Activated T-cell treated with anti-CD3 and anti-CD28 coated beads, Interleukin-2, amount 50 U/mL, for 24 hours (primary cell): ENCODE results near the gene NHS.
"Not testable (repeated sequence)": the region's sequence is repeated elsewhere in the genome, so short reads cannot be mapped to it uniquely, and the experiment has no call there.

Experiments
- DNase-seq: peaks from one replicate; pipeline ENCODE4 v3.0.0-alpha.2; 2020
- H3K27ac Mint-ChIP-seq: 2 replicates; pipeline ENCODE4 v1.8.0; 2020; ENCODE audit warnings: mild to moderate bottlenecking, mixed read lengths
- H3K27me3 Mint-ChIP-seq: 2 replicates; pipeline ENCODE4 v1.8.0; 2020; ENCODE audit warnings: mixed read lengths
- H3K36me3 Mint-ChIP-seq: 2 replicates; pipeline ENCODE4 v1.8.0; 2020; ENCODE audit warnings: low read depth, mixed read lengths
- H3K4me1 Mint-ChIP-seq: 2 replicates; pipeline ENCODE4 v1.8.0; 2020; ENCODE audit warnings: low read depth, mixed read lengths
- H3K4me3 Mint-ChIP-seq: 2 replicates; pipeline ENCODE4 v1.8.0; 2020; ENCODE audit warnings: mild to moderate bottlenecking, moderate library complexity, mixed read lengths
- H3K9me3 Mint-ChIP-seq: 2 replicates; pipeline ENCODE4 v1.8.0; 2020; ENCODE audit warnings: mixed read lengths

Gene NHS

GRCh38 chrX:17550011-17550410 is 175.0 kb downstream of the NHS start:
- Mint-ChIP-seq H3K27ac (no peak overlapping the region), H3K27me3 (peaks cover 60% of the 10 kb centered on the region), H3K4me3 (no peak overlapping the region), H3K9me3 (no peaks in the 10 kb centered on the region), H3K36me3 (no peaks in the 10 kb centered on the region), H3K4me1 (peaks cover 13% of the 10 kb centered on the region)
- no peak for DNase-seq

GRCh38 chrX:17552044-17552650 is 177.1 kb downstream of the NHS start:
- DNase-seq: no peak
- H3K27ac Mint-ChIP-seq: no peak overlapping the region

GRCh38 chrX:17553469-17553868 is 178.5 kb downstream of the NHS start:
- Mint-ChIP-seq H3K27ac (no peak overlapping the region), H3K4me3 (no peak overlapping the region), H3K9me3 (no peaks in the 10 kb centered on the region), H3K4me1 (peaks cover 12% of the 10 kb centered on the region), H3K27me3 (peaks cover 51% of the 10 kb centered on the region), H3K36me3 (no peaks in the 10 kb centered on the region)
- no peak for DNase-seq

More at GRCh38 chrX:17552044-17552650, 177.1 kb downstream of the NHS start:
- H3K4me1 Mint-ChIP-seq: peaks cover 13% of the 10 kb centered on the region
- H3K36me3 Mint-ChIP-seq: no peaks in the 10 kb centered on the region
- no peak overlapping the region for H3K4me3 Mint-ChIP-seq
- no peaks in the 10 kb centered on the region for H3K9me3 Mint-ChIP-seq
- H3K27me3 Mint-ChIP-seq: peaks cover 53% of the 10 kb centered on the region

- H3K4me1 Mint-ChIP-seq: peaks cover 8% of the 10 kb centered on the region
- no peak for DNase-seq
- no peaks in the 10 kb centered on the region for H3K36me3 Mint-ChIP-seq
- H3K27ac Mint-ChIP-seq: no peak overlapping the region
- no peaks in the 10 kb centered on the region for H3K9me3 Mint-ChIP-seq
- no peak overlapping the region for H3K4me3 Mint-ChIP-seq
- H3K27me3 Mint-ChIP-seq: peaks cover 51% of the 10 kb centered on the region
Measured at GRCh38 chrX:17553961-17554482, 179.0 kb downstream of the NHS start.

GRCh38 chrX:17554914-17555313 is 179.9 kb downstream of the NHS start:
- DNase-seq: no peak
- peaks cover 51% of the 10 kb centered on the region for H3K27me3 Mint-ChIP-seq
- H3K4me1 Mint-ChIP-seq: peaks cover 2% of the 10 kb centered on the region
- H3K4me3 Mint-ChIP-seq: no peak overlapping the region
- H3K27ac Mint-ChIP-seq: no peak overlapping the region
- H3K9me3 Mint-ChIP-seq: no peaks in the 10 kb centered on the region
- no peaks in the 10 kb centered on the region for H3K36me3 Mint-ChIP-seq

GRCh38 chrX:17555846-17556245 is 180.8 kb downstream of the NHS start:
- H3K4me3 Mint-ChIP-seq: no peak overlapping the region
- peaks cover 53% of the 10 kb centered on the region for H3K27me3 Mint-ChIP-seq
- DNase-seq: no peak
- H3K36me3 Mint-ChIP-seq: no peaks in the 10 kb centered on the region
- H3K4me1 Mint-ChIP-seq: peaks cover 2% of the 10 kb centered on the region
- no peaks in the 10 kb centered on the region for H3K9me3 Mint-ChIP-seq
- no peak overlapping the region for H3K27ac Mint-ChIP-seq

GRCh38 chrX:17559728-17560379 is 184.9 kb downstream of the NHS start:
- Mint-ChIP-seq H3K27ac (no peak overlapping the region), H3K36me3 (no peaks in the 10 kb centered on the region), H3K4me1 (peaks cover 12% of the 10 kb centered on the region), H3K4me3 (no peak overlapping the region), H3K9me3 (no peaks in the 10 kb centered on the region), H3K27me3 (peaks cover 45% of the 10 kb centered on the region)
- DNase-seq: no peak

GRCh38 chrX:17560385-17560784 is 185.4 kb downstream of the NHS start:
- H3K36me3 Mint-ChIP-seq: no peaks in the 10 kb centered on the region
- no peak overlapping the region for H3K27ac Mint-ChIP-seq
- peaks cover 12% of the 10 kb centered on the region for H3K4me1 Mint-ChIP-seq

GRCh38 chrX:17563076-17563475 is 188.1 kb downstream of the NHS start:
- H3K27ac Mint-ChIP-seq: no peak overlapping the region
- no peak for DNase-seq
- H3K9me3 Mint-ChIP-seq: no peaks in the 10 kb centered on the region
- H3K27me3 Mint-ChIP-seq: peaks cover 30% of the 10 kb centered on the region
- H3K36me3 Mint-ChIP-seq: no peaks in the 10 kb centered on the region
- no peak overlapping the region for H3K4me3 Mint-ChIP-seq
- H3K4me1 Mint-ChIP-seq: peaks cover 12% of the 10 kb centered on the region

More at GRCh38 chrX:17560385-17560784, 185.4 kb downstream of the NHS start:
- H3K4me3 Mint-ChIP-seq: no peak overlapping the region
- H3K9me3 Mint-ChIP-seq: no peaks in the 10 kb centered on the region
- no peak for DNase-seq
- H3K27me3 Mint-ChIP-seq: peaks cover 45% of the 10 kb centered on the region

- DNase-seq: no peak
- H3K36me3 Mint-ChIP-seq: no peaks in the 10 kb centered on the region
- H3K4me1 Mint-ChIP-seq: peaks cover 12% of the 10 kb centered on the region
- peaks cover 26% of the 10 kb centered on the region for H3K27me3 Mint-ChIP-seq
- no peaks in the 10 kb centered on the region for H3K9me3 Mint-ChIP-seq
- no peak overlapping the region for H3K27ac Mint-ChIP-seq
- H3K4me3 Mint-ChIP-seq: no peak overlapping the region
Measured at GRCh38 chrX:17563515-17563914, 188.5 kb downstream of the NHS start.

- Mint-ChIP-seq H3K4me3 (no peak overlapping the region), H3K36me3 (no peaks in the 10 kb centered on the region), H3K27me3 (peaks cover 25% of the 10 kb centered on the region), H3K27ac (no peak overlapping the region), H3K4me1 (peaks cover 12% of the 10 kb centered on the region), H3K9me3 (no peaks in the 10 kb centered on the region)
- DNase-seq: no peak
Measured at GRCh38 chrX:17564689-17565409, 189.8 kb downstream of the NHS start.

GRCh38 chrX:17566740-17567139 is 191.7 kb downstream of the NHS start:
- DNase-seq: no peak

GRCh38 chrX:17567187-17567586 is 192.2 kb downstream of the NHS start:
- Mint-ChIP-seq H3K27ac (no peak overlapping the region), H3K36me3 (no peaks in the 10 kb centered on the region), H3K4me1 (peaks cover 12% of the 10 kb centered on the region), H3K4me3 (no peak overlapping the region), H3K9me3 (no peaks in the 10 kb centered on the region), H3K27me3 (peaks cover 12% of the 10 kb centered on the region)
- no peak for DNase-seq

More at GRCh38 chrX:17566740-17567139, 191.7 kb downstream of the NHS start:
- Mint-ChIP-seq H3K27me3 (peaks cover 14% of the 10 kb centered on the region), H3K9me3 (no peaks in the 10 kb centered on the region), H3K4me1 (peaks cover 12% of the 10 kb centered on the region), H3K27ac (no peak overlapping the region), H3K4me3 (no peak overlapping the region), H3K36me3 (no peaks in the 10 kb centered on the region)

GRCh38 chrX:17567821-17568220 is 192.8 kb downstream of the NHS start:
- no peak for DNase-seq
- H3K27me3 Mint-ChIP-seq: peaks cover 10% of the 10 kb centered on the region
- H3K9me3 Mint-ChIP-seq: no peaks in the 10 kb centered on the region
- no peaks in the 10 kb centered on the region for H3K36me3 Mint-ChIP-seq
- H3K4me1 Mint-ChIP-seq: peaks cover 12% of the 10 kb centered on the region
- no peak overlapping the region for H3K4me3 Mint-ChIP-seq
- no peak overlapping the region for H3K27ac Mint-ChIP-seq

- not testable (repeated sequence) for H3K4me3 Mint-ChIP-seq, H3K36me3 Mint-ChIP-seq, H3K9me3 Mint-ChIP-seq, H3K4me1 Mint-ChIP-seq, DNase-seq, H3K27ac Mint-ChIP-seq
- peaks cover 12% of the 10 kb centered on the region for H3K27me3 Mint-ChIP-seq
Measured at GRCh38 chrX:17568804-17569203, 193.8 kb downstream of the NHS start.
